ENCODE results near the gene DISP2.

The DISP2 gene

GRCh38 chr15:40342416-40343320, 15.4 kb upstream of the DISP2 start:
- no peak for DNase-seq (ENCODE audit: low read depth, low spot score)

- DNase-seq (ENCODE audit: low read depth, low spot score) = peak; percentile 91
Observed at GRCh38 chr15:40343512-40343911, 14.5 kb upstream of the DISP2 start.

DNA sequence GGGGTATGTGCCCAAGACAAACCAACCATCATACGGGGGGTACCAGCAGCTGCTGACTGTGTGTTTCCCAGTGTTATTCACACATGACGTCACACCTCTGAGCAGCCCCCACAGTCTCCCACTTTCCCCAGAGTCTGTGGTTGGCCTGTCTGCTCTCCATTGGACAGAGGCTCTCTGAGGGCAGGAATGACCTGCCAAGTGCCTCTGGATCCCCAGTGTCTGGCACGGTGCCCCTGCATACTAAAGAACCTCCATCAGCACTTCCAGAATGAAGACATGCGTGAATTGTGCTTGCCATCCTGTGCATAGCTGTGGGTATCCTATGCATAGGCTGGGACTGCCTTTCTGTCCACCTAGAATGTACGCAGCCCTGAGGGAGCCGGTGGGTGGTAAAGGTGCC, 13.8 kb upstream of the DISP2 start:
- peak; percentile 49 for DNase-seq (ENCODE audit: low read depth, low spot score)

GRCh38 chr15:40344631-40345120, 13.3 kb upstream of the DISP2 start:
- DNase-seq (ENCODE audit: low read depth, low spot score) = peak; percentile 69

- DNase-seq (ENCODE audit: low read depth, low spot score) = no peak
Observed at GRCh38 chr15:40345225-40345866, 12.7 kb upstream of the DISP2 start.

DNA sequence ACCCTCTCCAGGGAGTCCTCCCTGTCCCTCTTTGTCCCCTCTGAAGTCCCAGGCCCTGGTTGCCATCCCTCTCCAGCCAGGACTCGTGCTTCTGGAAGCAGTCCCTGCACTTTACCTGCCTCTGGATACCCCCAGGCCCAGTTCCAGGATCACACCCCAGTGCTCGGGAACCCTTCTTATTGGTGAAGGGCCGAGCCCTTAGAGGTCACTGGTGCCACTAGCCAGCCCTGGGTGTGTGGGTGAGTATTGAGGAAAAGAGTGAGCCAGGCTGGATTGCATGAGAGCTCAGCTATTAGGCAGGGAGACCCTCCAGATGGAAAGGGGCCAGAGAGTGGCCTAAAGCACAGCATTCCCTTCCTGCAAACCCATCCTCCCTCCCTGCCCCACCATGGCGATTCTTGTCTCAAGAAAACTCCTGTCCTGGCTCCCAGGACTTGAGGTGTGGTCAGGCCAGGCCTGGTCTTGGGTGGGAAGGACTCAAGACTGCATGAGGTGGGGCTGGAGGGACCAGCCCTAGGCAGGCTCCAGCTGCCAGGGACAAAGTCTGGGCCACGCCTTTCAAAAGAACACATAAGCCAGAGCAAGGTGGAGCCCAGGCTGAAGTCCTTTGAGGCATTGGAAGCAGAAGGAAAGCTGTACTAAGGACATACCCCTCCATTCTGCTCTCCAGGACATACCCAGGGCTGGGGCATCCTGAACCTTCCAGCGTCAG, 12.0 kb upstream of the DISP2 start:
- DNase-seq (ENCODE audit: low read depth, low spot score) = no peak

DNA sequence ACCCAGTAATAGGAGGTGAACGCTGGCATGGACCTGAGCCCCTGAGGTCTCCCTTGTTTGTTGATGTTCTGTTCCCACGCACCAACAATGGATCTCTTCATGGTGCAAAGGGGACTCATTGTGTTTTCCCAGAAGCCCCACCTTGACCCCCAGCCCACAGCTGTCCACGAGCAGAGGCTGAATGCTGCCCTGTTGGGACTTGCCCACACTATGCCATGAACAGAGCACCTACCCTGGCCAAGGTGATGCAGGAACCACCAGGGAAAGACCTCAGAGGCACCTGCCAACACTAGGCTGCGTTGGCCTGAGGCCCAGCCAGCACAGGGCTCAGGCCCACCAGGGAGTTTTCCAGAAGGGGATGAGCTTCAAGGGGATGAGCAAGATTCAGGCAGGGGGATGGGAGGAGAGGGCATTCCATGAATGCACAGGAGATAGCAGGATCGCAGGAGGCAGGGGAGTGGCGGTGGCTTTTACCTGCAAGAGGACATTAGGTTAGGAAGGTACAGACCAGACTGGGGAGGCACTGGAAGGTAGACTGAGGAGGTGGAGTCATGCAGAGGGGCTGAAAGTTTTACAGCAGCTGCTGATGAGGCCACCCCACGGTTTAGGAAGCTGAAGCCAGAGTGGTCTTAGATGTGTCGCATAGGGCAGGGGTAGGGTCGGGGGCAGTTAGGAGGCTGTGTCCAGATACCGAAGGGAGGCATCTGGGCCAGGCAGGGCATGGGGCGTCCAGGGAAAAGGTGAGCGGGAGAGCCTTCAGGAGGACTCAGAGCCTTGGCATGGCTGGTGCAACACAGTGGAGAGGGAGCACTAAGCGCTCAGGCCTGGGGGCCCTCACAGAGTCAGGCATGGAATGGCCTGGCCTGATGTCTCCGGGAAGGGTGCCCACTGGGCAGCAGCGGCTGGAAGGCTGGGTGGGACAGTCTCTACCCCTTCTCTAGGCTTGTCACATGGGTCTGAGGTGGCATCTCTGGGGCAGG, 11.2 kb upstream of the DISP2 start:
- no peak for DNase-seq (ENCODE audit: low read depth, low spot score)

GRCh38 chr15:40347559-40348473, 10.2 kb upstream of the DISP2 start:
- no peak for DNase-seq (ENCODE audit: low read depth, low spot score)

DNA sequence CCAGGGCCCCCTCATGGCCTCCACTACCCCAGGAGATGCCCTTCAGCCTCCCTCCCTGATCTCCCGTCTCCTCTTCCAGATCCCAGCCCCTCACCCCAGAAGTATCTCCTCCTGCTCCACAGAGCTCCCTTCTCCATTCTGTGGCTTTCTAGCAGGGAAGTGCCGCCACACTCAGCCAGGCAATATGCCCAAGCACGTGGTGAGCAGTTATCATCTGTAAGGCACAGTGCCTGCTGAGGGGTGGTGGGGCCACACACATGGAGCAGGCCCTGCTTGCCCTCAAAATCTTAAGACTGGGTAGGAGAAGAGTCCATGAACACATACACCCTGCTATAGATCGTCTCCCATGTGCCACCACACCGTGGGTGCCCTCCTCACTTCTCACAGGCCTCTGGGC, 9.5 kb upstream of the DISP2 start:
- DNase-seq (ENCODE audit: low read depth, low spot score) = no peak

- DNase-seq (ENCODE audit: low read depth, low spot score) = no peak
Observed at GRCh38 chr15:40349163-40349562, 8.9 kb upstream of the DISP2 start.

DNA sequence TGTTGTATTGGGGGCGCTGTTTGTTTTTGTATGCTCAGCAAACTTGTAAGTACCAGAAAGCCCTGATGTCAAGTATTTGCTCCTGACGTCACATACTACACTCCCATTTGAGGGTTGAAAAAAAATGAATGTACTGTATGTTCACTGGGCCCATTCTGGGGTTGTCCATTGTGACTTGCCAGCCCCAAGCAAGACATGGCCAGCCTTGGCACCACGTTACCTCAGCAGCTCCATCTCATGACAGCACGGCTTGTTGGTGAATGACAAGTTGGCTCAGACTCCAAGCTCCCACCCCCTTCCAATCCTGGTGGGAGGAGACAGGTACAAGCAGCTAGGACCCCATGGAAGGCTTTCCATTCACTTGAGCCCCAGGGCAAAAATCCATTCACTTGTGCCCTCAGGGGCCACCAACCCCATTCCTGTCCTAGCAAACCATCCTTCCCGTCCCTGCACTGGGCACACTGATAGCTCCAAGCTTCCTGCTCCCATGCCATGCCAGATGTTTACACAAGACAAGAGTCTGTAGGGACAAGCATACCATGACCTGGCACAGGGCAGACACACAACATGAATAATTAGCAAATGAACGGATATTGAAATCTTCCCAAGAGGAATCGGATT, 5.6 kb upstream of the DISP2 start:
- no peak for DNase-seq (ENCODE audit: low read depth, low spot score)

DNA sequence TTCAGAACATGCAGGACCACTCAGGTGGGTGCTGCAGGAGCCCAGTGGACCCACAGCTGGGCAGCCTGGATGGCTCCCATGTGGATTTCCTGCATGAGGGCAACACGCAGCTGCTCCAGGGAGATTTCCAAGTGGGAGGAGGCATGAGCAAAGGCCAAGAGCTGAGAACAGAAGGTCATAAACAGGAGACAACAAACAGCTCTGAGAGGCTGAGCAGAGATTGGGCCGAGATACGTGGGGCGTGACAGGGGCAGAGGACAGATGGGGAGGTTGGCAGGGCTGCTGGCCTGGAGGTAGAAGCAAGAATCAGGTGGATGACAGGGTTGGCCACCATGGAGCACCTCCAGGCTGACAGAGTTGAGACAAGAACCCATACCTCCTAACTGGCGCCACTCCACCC, 4.3 kb upstream of the DISP2 start:
- DNase-seq (ENCODE audit: low read depth, low spot score) = no peak

DNA sequence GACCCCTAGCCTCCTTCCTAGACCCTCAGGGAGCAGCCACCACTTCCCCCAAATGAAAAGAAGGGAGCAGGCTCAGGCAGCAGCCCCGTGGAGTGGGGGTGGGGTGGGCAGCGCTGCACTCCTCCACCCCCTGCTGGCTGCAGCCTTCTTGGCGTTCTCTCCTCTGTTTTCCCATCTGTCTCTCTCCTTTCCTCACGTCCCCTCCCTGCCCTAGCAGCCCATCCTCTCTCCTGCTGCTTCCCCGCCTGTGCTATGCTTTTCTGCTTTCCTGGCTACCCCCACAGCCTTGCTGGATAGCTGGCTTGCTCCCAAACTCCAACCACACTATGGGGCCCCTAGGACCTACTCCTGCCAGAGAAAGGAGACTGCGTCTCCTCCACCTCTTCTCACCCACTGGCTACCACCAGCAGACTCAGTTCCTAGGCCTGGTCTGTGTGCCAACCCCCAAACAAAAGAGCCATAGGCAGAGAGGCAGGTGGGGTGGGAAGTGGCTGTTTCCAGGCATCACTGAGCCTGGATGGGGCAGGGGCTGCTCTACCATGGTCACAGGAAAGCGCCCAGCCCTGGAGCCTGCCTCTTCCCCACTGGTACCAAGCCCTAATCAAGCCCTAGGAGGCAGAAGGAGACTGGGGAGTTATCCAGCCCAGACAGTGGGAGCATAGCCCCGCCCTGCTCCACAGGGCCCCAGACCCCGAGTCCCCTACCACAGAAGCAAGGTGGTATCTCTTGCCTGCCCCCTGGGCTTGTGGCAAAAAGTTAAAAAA, 3.4 kb upstream of the DISP2 start:
- peak; percentile 72 for DNase-seq (ENCODE audit: low read depth, low spot score)

DNA sequence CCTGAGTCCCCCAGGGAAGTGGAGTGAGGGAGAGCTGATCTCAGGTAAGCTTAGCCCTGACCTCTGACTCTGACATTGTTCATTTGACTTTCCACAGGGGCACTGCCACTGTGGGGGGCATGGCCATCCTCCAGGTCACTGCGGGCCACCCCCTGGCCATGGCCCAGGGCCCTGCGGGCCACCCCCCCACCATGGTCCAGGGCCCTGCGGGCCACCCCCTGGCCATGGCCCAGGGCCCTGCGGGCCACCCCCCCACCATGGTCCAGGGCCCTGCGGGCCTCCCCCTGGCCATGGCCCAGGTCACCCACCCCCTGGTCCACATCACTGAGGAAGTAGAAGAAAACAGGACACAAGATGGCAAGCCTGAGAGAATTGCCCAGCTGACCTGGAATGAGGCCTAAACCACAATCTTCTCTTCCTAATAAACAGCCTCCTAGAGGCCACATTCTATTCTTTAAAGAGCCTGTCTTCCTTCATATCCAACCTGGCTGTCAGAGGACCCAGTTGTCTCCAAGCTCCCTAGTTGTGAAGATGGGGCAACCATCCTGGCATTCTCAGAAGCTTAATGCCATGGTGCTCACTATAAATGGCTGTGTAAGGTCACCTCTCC, 1.9 kb upstream of the DISP2 start:
- DNase-seq (ENCODE audit: low read depth, low spot score) = no peak

GRCh38 chr15:40357246-40357645, 773 bp upstream of the DISP2 start:
- no peak for DNase-seq (ENCODE audit: low read depth, low spot score)

- DNase-seq (ENCODE audit: low read depth, low spot score) = no peak
Observed at GRCh38 chr15:40358471-40359353, 693 bp downstream of the DISP2 start.

DNA sequence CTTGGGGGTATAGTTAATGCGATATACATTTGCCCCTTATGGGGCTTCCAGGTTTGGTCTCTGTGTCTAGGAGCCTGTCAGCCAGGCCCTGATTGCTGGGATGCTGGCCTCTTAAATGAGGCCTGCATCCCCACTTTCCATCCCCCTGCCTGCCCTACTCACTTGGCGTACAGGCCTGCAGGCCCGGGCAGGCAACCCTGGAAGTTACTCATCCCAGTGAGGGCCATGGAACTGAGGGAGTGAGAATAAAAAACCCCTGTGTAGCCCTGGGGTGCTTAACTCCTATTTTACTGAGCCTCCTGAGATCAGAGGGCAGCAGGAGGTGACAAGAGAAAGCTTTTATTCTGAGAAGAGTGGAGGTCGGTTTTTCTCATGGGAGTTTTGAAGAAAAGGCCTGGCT, 2.0 kb downstream of the DISP2 start:
- DNase-seq (ENCODE audit: low read depth, low spot score) = no peak

Measured in astrocyte of the hippocampus (primary cell).